CD4-positive, alpha-beta T cell treated with Interferon alpha-2 for 1 hour (primary cell): ENCODE measurements around the gene FOXN4.

Experiments
- DNase-seq, 2 donors: peaks; one replicate each; pipeline ENCODE4 v3.0.0-alpha.2; 2020 to 2022

The FOXN4 gene

GRCh38 chr12:109258201-109258600 lies 50.9 kb downstream of the FOXN4 start:
- DNase-seq: no peak

DNA sequence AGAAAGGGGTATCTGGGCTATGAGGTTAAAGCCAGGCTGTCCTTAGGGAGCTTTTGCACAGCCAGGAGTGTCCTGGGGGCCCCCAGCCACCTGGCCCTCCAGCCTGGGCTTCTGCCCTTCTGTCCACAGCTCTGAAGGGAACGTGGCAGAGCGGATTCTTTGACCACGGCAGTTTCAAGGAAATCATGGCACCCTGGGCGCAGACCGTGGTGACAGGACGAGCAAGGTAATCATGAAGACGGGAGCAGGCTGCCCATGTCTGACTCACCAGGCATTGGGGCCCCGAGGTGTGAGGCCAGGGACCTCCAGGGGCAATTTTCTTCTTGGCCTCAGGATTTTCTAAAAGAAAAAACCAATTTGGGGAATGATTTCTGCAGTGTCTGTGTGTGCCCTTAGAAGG lies 53.1 kb downstream of the FOXN4 start:
- DNase-seq: no peak

GRCh38 chr12:109255377-109255776 lies 53.7 kb downstream of the FOXN4 start:
- no peak for DNase-seq

GRCh38 chr12:109253913-109254544 lies 55.1 kb downstream of the FOXN4 start:
- no peak for DNase-seq

GRCh38 chr12:109252799-109253198 lies 56.3 kb downstream of the FOXN4 start:
- DNase-seq: no peak

DNA sequence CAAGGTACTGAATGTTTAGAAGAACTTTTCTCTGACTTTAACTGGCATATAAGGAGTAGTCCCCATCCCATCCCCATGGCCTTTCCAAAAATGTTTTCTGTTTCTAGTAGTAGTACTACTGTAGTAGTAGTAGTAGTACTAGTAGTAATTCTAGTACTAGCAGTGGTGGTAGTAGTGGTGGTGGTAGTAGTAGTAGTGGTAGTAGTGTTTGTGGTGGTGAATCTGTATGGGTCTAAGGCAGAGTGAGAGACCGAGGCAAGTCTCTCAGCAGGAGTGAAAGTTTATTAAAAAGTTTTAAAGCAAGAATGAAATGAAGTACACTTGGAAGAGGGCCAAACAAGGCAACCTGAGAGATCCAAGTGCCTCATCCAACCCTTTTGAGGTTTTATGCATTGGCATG lies 58.6 kb downstream of the FOXN4 start:
- no peak for DNase-seq

DNA sequence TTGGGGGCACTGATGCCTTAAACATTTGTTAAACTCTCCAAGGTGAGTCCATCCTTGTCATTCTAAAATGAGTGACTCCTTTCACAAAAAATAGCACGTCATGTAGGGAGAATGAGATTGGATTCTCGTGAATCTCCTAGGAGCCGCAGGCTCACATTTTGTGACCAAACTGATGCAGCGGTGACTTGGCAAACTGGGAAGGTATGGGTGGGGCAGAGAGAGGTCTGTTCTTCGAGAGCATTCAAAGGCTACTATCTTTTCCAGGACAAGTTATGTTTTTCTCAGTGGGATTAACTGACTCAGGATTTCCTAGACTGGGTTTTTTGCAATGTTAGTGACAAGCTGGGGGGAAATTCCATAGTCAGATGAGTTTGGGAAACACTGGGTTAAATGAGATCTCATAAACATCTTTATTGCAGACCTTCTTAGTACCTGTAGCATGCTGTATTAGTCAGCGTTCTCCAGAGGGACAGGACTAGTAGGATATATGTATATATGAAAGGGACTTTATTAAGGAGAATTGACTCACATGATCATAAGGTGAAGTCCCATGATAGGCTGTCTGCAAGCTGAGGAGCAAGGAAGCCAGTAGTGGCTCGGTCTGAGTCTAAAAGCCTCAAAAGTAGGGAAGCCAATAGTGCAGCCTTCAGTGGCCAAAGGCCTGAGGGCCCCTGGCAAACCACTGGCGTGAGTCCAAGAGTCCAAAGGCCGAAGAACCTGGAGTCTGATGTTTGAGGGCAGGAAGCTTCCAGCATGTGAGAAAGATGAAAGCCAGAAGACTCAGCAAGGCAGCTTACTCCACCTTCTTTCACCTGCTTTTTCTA lies 61.0 kb downstream of the FOXN4 start:
- no peak for DNase-seq

DNA sequence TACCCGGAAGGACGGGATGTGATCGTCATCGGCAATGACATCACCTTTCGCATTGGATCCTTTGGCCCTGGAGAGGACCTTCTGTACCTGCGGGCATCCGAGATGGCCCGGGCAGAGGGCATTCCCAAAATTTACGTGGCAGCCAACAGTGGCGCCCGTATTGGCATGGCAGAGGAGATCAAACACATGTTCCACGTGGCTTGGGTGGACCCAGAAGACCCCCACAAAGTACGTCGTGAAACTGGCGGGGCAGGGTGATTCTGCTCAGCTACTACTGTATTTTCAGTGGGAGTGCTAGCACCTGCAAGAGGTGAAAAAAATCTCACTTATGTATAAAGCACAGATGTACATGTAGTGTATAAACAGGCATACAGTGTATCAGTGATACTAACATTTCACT lies 62.9 kb downstream of the FOXN4 start:
- DNase-seq: no peak

DNA sequence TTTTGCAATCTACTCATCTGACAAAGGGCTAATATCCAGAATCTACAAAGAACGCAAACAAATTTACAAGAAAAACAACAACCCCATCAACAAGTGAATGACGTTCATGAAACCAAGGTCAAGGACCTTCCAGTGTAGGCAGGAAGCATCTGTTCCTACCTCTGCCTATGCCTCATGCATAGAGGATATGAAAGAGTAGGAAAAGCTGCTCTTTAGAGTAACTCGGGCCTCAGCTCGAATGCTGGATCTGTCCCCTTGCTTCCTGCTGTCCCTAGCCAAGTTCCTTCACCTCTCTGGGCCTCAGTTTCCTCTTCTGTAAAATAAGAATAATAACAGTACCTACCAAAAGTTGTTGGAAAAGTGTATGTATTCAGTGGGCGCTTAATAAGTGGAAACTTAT lies 65.0 kb downstream of the FOXN4 start:
- no peak for DNase-seq

- DNase-seq: no peak
These were observed 67.1 kb downstream of the FOXN4 start for GRCh38 chr12:109241936-109242335.

DNA sequence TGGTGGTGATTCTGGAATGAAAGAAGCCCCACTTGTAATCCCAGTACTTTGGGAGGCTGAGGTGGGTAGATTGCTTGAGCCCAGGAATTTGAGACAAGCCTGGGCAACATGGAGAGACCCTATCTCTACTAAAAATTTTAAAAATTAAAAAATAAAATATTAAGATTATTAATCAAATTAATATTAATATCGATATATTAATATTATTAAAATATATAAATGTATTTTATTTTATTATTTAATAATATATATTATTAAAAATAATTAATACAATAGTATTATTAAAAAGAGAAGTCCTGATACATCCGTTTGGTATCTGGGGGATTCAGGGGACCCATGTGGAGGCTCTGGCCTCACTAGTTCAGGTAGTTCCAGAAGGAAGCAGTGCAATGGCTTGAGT lies 68.7 kb downstream of the FOXN4 start:
- DNase-seq: no peak

DNA sequence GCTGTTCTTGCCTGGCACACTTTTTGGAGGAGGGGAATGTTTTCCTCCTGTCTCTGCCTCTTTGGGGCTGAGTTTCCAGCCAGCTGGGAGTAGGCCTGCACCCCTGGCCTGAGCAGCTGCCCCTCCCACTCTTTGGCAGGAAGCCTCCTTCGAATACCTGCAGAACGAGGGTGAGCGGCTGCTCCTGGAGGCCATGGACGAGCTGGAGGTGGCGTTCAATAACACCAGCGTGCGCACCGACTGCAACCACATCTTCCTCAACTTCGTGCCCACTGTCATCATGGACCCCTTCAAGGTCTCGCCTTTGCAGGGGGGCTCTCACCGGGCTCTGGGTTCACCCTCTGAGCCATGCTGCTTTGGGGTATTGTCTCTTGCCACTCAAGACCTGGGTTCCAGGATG lies 69.4 kb downstream of the FOXN4 start:
- DNase-seq: no peak

- DNase-seq: no peak
These were observed 69.9 kb downstream of the FOXN4 start for GRCh38 chr12:109239179-109239578.

- no peak for DNase-seq
These were observed 72.8 kb downstream of the FOXN4 start for GRCh38 chr12:109236257-109236656.

DNA sequence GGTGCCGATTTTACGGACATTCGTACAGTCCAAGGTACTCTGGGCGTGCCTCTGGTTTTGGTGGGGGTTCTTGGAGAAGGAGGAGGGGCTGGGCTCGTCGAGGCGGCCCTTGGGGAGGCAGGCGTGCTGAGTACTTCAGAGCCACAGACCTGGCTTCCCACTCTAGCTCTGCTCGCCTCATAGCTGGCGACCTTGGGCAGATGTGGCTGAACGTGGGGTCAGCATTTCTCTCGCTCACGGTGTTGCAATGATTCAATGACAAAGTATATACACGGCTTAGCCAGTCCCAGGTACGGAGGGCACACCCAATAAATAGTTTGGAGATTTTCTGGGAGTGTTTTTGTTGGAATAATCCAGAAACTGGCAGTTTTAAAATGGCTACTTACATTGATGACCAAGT lies 75.1 kb downstream of the FOXN4 start:
- no peak for DNase-seq

GRCh38 chr12:109232731-109233130 lies 76.4 kb downstream of the FOXN4 start:
- no peak for DNase-seq

- no peak for DNase-seq
These were observed 78.9 kb downstream of the FOXN4 start for GRCh38 chr12:109230193-109230592.

- DNase-seq: no peak
These were observed 80.4 kb downstream of the FOXN4 start for GRCh38 chr12:109228664-109229063.
